Endothelial cell (in vitro differentiated cells): ENCODE data around the gene HS3ST5. TPM values are rescaled to one million over a fixed set of nuclear protein-coding genes. Genes with fewer than 3 reads are reported as not detected.

ENCODE experiments used
- DNase-seq: peaks from one replicate; pipeline ENCODE4 v3.0.0; 2021; ENCODE audit warnings: low spot score
- H3K27ac Mint-ChIP-seq: one replicate; pipeline ENCODE4 v1.8.0; 2021; ENCODE audit warnings: mixed read lengths, inconsistent platforms; ENCODE audit not compliant: unreplicated experiment
- H3K27me3 Mint-ChIP-seq: one replicate; pipeline ENCODE4 v1.8.0; 2021; ENCODE audit warnings: mild to moderate bottlenecking, moderate library complexity, mixed read lengths, inconsistent platforms; ENCODE audit not compliant: unreplicated experiment
- H3K36me3 Mint-ChIP-seq: one replicate; pipeline ENCODE4 v1.8.0; 2021; ENCODE audit warnings: mild to moderate bottlenecking, low read depth, mixed read lengths, inconsistent platforms; ENCODE audit not compliant: unreplicated experiment
- H3K4me1 Mint-ChIP-seq: one replicate; pipeline ENCODE4 v1.8.0; 2021; ENCODE audit warnings: mild to moderate bottlenecking, mixed read lengths, inconsistent platforms; ENCODE audit not compliant: unreplicated experiment
- H3K4me3 Mint-ChIP-seq: one replicate; pipeline ENCODE4 v1.8.0; 2021; ENCODE audit warnings: mild to moderate bottlenecking, mixed read lengths, inconsistent platforms; ENCODE audit not compliant: unreplicated experiment
- H3K9me3 Mint-ChIP-seq: one replicate; pipeline ENCODE4 v1.8.0; 2021; ENCODE audit warnings: mixed read lengths, inconsistent platforms; ENCODE audit not compliant: unreplicated experiment
- CTCF ChIP-seq: fragments of 200-600 bp; sonication (generic); IDR thresholded peaks from one replicate; pipeline ENCODE4 v1.5.0; 2021; ENCODE audit warnings: antibody characterized with exemption; ENCODE audit not compliant: unreplicated experiment
- total RNA-seq: library from RNA; stranded (reverse); fragmentation: NEBNext Ultra II Directional; extraction: Animal tissue kit (Norgen Biotek cat#: 25700); gene quantifications from one replicate; pipeline ENCODE4 v1.2.1, GENCODE V29; 2021; ENCODE audit not compliant: unreplicated experiment

Gene HS3ST5
- total RNA-seq, 1 donor from 2014 or later = 0.51 TPM

GRCh38 chr6:114210467-114210866 is 132.4 kb downstream of the HS3ST5 start:
- Mint-ChIP-seq H3K4me1 (no peaks in the 10 kb centered on the region), H3K27ac (no peak overlapping the region), H3K9me3 (no peaks in the 10 kb centered on the region), H3K27me3 (peaks cover 1% of the 10 kb centered on the region), H3K36me3 (no peaks in the 10 kb centered on the region), H3K4me3 (no peak overlapping the region)
- DNase-seq = no peak
- TF ChIP-seq CTCF = no peak

GRCh38 chr6:114203460-114203859 is 139.4 kb downstream of the HS3ST5 start:
- H3K4me1 Mint-ChIP-seq = peaks cover 3% of the 10 kb centered on the region
- no peak overlapping the region for H3K27ac Mint-ChIP-seq
- H3K27me3 Mint-ChIP-seq = no peaks in the 10 kb centered on the region
- no peak for TF ChIP-seq CTCF
- DNase-seq = no peak
- H3K4me3 Mint-ChIP-seq = no peak overlapping the region
- no peaks in the 10 kb centered on the region for H3K36me3 Mint-ChIP-seq
- no peaks in the 10 kb centered on the region for H3K9me3 Mint-ChIP-seq

GRCh38 chr6:114202389-114202788 is 140.4 kb downstream of the HS3ST5 start:
- H3K27ac Mint-ChIP-seq = no peak overlapping the region
- peaks cover 3% of the 10 kb centered on the region for H3K4me1 Mint-ChIP-seq
- H3K4me3 Mint-ChIP-seq = no peak overlapping the region
- no peaks in the 10 kb centered on the region for H3K9me3 Mint-ChIP-seq
- TF ChIP-seq CTCF = no peak
- no peaks in the 10 kb centered on the region for H3K36me3 Mint-ChIP-seq
- H3K27me3 Mint-ChIP-seq = no peaks in the 10 kb centered on the region
- DNase-seq = no peak

GRCh38 chr6:114200891-114201290 is 141.9 kb downstream of the HS3ST5 start:
- no peak overlapping the region for H3K27ac Mint-ChIP-seq
- H3K27me3 Mint-ChIP-seq = no peaks in the 10 kb centered on the region
- no peak overlapping the region for H3K4me3 Mint-ChIP-seq
- peaks cover 3% of the 10 kb centered on the region for H3K4me1 Mint-ChIP-seq
- no peaks in the 10 kb centered on the region for H3K36me3 Mint-ChIP-seq
- no peak for TF ChIP-seq CTCF
- no peak for DNase-seq
- H3K9me3 Mint-ChIP-seq = no peaks in the 10 kb centered on the region

- H3K9me3 Mint-ChIP-seq = no peaks in the 10 kb centered on the region
Observed at GRCh38 chr6:114195631-114196403, 147.0 kb downstream of the HS3ST5 start.

More at GRCh38 chr6:114195631-114196403, 147.0 kb downstream of the HS3ST5 start:
- no peak overlapping the region for H3K4me3 Mint-ChIP-seq
- no peaks in the 10 kb centered on the region for H3K36me3 Mint-ChIP-seq
- DNase-seq = no peak
- no peak overlapping the region for H3K27ac Mint-ChIP-seq
- no peak for TF ChIP-seq CTCF
- H3K27me3 Mint-ChIP-seq = no peaks in the 10 kb centered on the region
- H3K4me1 Mint-ChIP-seq = peaks cover 6% of the 10 kb centered on the region
